ENCODE data around the gene PDGFC.
A peak's percentile ranks its signal among the peaks of the same experiment; 100 is the strongest.

PDGFC gene

DNA sequence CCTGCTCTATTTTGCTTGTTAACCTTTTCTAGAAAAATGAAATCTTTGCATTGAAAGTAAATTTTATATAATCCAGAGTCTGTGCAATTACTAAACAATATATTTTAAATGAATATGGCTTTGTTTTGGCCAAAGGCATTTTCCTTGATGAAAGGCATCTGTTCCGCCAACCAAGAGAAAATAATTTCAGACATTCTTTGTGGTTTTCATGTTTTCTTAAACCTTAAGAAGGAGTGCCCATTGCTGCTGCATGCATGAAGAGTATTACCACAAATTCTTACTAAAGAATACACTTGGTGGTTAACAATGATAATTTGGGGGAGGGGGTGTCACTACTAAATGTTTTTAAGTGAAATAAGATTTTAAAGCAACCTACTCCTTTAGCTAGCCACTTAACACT, 2.7 kb upstream of the PDGFC start:
- no peak for DNase-seq
- no peak for ATAC-seq

- no peak for DNase-seq
- no peak for ATAC-seq
Measured at GRCh38 chr4:156972379-156973015, 898 bp upstream of the PDGFC start.

DNA sequence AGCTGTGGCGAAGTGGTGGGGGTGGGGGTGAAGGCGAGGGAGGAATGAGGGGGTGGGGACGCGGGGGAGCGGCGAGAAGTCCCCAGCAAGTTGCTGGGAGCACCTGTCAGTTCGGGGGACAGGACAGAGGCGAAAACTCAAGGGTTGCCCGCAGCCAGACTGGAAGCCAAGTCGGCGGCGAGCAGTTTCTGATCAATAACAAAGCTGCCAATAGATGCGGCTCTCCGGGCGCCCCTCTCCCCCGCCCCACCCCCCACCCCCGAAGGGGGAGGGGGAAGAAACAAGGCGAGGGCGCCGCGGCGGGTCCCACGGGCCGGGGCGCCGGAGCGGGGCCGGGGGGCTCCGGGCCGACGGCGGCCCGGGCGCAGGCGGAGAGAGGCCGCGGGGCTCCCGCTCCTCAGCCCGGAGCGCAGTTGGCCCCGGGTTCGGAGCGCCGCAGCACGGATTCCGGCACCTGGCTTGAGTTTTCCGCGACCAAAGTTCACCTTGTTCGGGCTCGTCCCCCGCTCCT, 379 bp downstream of the PDGFC start:
- DNase-seq (no peak), ATAC-seq (peak; percentile 41)

DNA sequence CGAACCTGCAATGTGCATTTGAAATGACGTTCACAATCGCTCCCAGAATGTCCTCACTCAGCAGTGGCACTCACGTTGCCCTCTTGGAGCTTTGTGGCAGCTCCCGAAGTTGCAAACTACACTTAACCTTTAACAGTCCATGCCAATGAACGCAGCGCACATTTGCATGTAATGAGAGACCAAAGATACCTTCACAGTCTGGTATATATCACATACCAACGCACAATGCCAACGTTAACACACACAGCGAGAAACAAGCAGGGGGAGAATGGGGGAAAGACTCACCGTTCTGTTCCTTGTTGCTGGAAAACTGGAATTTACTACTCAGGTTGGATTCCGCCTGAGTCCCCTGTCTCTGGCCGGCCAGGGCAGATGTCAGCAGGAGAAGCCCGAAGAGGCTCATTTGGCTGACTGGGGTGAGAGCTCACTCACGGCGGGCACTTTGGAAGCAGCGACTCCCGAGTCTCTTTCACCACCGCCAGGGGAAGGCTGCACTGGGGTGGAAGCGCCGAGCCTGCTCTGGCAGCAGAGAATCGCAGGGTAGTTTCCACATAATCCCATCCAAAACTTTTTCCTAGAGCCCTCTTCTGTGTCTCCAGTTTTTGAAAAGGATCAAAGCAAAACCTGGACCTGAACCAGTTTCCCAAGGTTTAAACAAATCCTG, 966 bp downstream of the PDGFC start:
- ATAC-seq = no peak

DNA sequence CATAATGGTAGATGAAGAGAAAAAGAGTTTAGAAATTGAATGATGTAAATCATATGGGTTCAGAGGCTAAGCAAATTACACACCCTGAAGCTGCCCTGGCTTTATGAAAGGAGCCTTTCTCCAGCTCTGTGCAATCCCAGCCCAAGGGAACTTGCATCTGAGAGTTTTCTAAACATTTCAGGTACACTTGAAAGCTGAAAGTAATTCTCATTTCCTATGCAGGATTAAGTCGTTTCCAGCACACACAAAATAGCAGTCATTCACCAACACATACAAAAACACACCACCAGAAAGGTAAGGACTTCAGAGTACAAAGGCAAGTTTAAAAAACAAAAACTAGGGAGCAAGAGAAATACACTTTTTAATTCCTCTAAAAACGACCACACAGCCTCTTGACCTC, 1.7 kb downstream of the PDGFC start:
- DNase-seq = no peak
- ATAC-seq = no peak

More for the DNA sequence above, 966 bp downstream of the PDGFC start:
- DNase-seq = no peak

DNA sequence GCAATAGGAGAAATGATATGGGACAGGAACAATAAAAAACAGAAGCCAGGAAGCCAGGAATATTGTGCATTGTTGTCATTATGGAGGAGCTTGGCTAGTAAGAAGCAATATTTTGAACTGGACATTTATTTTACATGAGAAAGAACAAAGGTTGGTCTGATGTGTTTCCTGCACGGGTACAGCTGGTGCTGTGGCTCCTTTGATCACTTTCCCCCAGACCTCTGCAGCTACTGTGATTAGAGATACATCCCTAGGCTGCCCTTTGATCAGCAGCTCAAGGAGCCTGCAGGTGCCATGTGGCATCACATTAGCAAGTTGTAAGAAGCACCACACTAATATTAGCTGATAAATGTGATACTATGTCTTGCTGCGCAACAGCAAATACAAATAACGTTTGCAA, 2.5 kb downstream of the PDGFC start:
- DNase-seq = no peak
- ATAC-seq = no peak

DNA sequence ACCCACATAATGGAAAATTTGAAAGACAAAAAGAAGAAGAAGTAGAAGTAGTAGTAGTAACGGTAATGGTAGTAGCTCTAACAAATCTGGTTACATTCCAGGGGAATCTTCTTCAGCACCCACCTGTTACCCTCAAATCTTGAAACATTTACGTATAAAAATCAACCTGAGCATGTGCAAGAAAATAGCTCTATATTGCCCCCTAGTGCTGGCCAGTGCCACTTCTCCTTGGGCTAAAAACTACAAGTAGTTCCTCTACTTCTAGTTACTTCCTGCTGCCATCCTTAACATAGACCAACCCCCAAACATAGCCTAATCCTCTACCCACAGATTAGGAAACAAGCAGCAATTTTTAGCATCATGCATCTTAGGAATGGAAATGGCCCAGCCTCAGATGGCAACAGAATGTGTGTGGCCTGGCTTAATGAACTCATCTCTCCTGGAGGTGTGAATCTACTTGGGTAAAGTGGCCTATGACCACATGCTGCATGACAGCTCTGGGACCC, 3.1 kb downstream of the PDGFC start:
- peak; percentile 27 for DNase-seq
- ATAC-seq = no peak

DNA sequence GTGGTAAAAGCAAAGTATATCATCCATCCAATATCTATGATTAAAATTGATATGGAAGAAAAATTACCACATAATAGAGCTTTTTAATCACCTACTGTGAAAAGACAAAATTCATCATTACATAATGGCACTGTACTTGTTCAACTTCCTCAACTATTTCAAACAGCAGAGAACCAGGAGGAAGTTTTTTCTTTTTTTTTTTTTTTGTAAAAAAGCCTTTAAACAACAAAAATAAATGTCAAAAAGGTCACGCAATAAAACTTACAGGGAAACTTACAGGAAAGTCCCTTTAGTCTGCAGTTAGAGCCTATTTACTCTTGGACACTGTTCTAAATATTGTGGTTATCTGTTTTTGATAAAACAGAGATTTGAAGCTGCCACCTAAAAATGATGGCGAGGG, 4.8 kb downstream of the PDGFC start:
- ATAC-seq = no peak
- no peak for DNase-seq

DNA sequence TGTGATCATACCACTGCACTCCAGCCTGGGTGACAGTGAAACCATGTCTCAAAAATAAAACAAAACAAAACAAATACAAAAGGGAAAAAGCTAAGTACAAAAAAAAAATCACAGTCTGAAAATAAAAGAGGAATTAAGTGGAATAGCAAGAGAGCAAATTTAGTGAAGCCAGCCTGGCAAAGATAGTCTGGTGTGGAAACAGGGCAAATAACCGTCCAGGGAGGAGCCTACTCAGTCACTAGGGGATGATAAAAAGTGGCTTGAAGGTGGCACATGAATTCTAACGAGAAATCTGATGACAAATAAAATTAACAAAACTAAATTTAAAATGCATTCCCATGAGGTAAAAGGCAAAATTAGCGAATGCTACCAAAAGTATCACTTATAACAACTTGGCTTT, 8.2 kb downstream of the PDGFC start:
- no peak for DNase-seq
- no peak for ATAC-seq

GRCh38 chr4:156962528-156962974, 9.0 kb downstream of the PDGFC start:
- ATAC-seq (no peak), DNase-seq (no peak)

GRCh38 chr4:156962058-156962358, 9.6 kb downstream of the PDGFC start:
- no peak for ATAC-seq
- DNase-seq = no peak

DNA sequence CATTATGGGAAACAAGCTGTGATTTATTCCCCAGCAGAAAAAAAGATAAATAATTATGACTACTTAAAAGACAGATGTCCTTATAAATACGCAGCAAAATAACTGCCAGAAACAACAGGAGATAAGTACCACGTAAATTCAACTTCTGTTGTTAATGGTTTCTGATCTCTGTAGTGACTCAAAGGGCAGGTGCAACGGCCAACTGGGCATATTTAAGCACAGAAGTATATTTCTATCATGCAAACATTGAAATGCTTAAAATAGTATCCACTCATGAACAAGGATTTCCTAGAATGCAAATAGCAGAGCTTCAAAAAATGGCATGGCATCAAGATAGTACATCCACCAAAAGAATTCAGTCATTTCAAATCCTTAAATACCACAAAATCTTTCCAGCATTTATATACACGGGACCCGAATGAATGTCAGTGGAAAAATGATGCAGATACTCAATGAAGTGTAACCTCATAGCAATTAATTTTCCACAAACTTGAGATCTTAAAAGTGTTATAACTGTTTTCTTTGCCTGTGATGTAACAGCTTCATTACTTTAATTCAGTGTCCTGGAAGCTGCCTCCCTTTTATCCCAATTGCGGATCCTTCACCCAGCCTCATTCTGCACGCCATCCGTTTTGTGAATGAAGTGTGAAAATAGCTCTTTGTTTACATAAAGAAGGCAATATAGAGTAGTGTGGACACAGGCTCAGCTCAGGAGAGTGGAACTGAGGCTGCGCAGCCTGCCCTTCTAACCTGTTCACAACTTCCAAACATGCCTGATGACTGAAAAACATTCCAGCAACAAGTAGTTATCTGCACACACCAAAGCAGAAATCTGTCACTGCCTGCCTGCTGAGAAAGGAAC, 10.2 kb downstream of the PDGFC start:
- no peak for ATAC-seq
- DNase-seq = no peak

GRCh38 chr4:156959298-156959702, 12.3 kb downstream of the PDGFC start:
- no peak for ATAC-seq

DNA sequence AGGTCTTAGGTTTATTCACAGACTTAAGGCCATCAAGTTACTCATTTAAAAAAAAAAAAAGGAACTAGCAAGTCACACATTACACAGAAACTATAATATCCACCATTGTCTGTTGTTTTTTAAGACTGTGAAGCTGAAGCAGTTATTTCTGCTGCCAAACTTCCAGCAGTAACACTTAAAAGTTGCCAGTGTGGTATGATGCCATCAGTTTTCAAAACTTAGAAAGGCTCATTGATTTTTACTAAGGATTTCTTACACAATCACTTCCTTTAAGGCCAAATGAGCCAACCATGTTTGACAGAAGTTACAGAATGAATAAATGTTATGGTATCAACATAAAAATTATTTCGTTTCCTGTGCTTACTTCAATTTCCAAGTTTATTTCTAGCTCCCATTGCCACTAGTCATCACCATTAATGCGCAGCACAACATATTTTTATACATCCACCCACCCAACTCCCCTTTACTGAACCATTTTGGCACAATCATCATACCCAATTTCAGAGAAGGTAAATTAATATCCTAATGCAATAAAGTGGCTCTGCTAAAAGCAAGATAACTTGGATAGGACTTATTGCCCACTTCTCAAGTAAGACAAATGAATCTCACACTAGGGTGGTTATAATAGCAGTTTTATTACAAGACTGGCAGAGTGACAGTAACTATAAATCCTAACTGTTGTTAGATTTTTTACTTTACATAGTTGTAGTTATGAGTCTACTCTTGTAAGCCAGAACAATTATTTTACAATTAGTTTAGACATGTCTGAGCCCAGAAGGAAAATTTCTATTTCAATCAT, 13.1 kb downstream of the PDGFC start:
- DNase-seq (no peak), ATAC-seq (no peak)

More at GRCh38 chr4:156959298-156959702, 12.3 kb downstream of the PDGFC start:
- no peak for DNase-seq

DNA sequence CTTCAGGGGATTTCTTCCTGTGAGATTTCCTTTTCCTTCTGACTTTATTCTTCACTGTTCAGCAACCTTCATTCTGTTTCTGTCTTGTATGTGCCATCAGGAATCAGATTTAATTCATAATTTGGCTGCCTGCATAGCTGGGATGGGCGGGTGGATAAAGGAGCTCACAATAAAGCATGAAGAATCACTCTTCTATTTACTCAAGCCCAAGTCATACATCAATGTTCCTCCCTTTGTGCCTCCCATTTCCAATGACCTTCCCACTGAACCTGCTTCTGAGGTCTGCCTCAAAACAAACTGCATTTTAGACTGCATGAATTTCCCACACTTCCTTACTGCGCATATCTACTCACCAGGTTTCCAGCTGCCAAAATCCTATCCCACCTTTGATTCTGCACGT, 14.0 kb downstream of the PDGFC start:
- DNase-seq (no peak), ATAC-seq (no peak)

- ATAC-seq (no peak), DNase-seq (no peak)
Measured at GRCh38 chr4:156956826-156957368, 14.7 kb downstream of the PDGFC start.

DNA sequence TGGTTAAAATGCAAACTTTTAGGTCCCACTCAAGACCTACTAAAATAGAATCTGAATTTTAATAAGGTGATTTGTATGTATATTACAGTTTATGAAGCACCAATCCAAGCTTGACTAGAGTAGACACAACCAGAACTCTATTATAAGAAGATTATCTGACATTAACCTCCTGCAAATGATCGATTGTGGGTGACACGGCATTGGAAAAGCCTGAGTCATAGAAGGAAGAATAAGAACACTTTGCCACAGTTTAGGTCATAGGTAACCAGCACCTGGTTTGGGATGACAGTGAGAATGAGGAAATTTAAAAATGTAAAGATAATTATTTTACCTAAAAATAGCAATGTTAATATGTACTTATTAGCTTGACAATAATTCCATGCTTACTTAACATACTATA, 15.2 kb downstream of the PDGFC start:
- DNase-seq (no peak), ATAC-seq (no peak)

DNA sequence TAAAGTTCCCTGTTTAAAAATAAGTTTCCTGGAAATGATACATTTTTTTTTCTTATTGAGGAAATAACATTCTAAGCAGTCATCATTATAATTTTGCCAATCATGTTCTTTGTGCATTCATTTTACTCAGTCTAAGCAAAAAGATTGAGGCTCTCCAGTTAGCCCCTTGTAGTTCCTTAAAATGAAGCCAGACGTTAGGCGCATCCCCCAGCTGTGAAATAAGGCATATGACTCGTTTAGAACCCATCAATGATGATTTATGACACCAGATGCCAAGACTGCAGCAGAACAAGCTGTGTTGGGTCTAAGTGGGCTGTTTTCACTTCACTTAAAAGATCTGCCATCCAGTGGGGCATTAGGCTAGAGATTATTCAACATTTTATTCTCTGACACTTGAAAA, 17.0 kb downstream of the PDGFC start:
- DNase-seq (no peak), ATAC-seq (no peak)

- ATAC-seq (no peak), DNase-seq (no peak)
Measured at GRCh38 chr4:156953951-156954350, 17.6 kb downstream of the PDGFC start.

DNA sequence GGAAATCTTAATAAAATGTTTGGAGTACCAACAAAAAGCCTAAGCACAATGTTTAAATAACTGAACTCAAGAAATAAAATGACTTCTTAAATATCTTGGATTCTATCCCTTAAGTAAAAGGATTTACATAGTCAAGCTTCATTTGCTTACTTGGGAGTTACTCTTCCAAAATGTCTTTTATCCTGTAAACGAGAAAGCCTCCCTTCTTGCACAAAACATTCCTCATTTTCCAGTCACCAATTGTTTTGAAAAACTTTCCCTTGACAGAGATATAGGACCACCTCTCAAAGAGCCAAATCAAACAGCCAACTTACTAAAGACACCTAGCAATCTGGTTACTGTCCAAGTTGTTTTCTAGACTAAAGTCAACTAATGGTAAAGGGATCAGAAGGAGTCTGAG, 18.6 kb downstream of the PDGFC start:
- ATAC-seq (no peak), DNase-seq (no peak)

- ATAC-seq (no peak), DNase-seq (no peak)
Measured at GRCh38 chr4:156952078-156952759, 19.4 kb downstream of the PDGFC start.
